GM18861 (cell line): ENCODE results near the gene HOXB4.

ENCODE experiments used
- ATAC-seq: cut with Tn5 transposase; IDR thresholded peaks from one replicate; pipeline ENCODE4 v1.9.1; 2021; ENCODE audit not compliant: unreplicated experiment

HOXB4 gene

DNA sequence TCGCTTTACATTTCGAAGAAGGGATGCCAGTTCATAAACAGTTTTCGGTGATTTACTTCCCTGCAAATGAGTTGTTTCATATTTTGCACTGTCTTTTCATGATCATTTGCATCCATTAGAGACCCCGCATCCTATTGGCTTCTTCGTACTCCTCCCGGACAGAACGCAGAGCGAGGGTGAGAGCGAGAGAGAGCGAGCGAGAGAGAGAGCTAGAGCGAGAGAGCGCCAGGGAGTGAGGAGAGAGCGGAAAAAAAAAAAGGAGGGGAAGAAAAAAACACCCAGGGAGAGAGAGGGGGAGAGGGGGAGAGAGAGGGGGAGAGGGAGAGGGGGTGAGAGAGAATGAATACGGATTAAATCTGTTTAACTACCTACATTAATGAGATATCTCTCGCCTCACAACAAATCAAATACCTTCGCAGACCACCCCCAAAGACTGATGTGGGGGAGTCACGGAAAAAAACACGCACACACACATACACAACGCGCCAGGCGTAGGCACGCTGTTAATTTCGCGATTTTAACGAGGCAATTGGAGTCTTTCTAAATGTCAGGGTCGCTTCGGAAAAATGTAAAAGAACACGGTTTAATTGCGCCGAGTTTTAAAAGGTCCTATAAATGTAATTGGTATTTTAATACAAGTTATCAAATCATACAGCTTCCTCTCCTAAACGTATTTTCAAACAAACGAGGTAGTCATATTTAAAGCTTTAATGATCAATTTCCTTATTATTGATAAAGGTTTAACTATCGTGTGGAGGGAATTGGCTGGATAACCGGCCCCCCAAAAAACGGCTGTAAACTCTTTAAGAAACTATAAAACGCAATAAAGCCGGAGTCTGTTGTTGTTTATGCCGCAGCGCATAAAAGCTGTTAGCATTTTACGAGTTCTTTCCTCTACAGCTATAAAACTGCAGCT is 37.2 kb upstream of the HOXB4 start, which contains the start of gene HOXB8:
TSS of gene HOXB8 (minus strand) at position 246 of the 916 bp plus-strand sequence. CDS start 588 bp downstream, outside the sequence.
- ATAC-seq = no peak

DNA sequence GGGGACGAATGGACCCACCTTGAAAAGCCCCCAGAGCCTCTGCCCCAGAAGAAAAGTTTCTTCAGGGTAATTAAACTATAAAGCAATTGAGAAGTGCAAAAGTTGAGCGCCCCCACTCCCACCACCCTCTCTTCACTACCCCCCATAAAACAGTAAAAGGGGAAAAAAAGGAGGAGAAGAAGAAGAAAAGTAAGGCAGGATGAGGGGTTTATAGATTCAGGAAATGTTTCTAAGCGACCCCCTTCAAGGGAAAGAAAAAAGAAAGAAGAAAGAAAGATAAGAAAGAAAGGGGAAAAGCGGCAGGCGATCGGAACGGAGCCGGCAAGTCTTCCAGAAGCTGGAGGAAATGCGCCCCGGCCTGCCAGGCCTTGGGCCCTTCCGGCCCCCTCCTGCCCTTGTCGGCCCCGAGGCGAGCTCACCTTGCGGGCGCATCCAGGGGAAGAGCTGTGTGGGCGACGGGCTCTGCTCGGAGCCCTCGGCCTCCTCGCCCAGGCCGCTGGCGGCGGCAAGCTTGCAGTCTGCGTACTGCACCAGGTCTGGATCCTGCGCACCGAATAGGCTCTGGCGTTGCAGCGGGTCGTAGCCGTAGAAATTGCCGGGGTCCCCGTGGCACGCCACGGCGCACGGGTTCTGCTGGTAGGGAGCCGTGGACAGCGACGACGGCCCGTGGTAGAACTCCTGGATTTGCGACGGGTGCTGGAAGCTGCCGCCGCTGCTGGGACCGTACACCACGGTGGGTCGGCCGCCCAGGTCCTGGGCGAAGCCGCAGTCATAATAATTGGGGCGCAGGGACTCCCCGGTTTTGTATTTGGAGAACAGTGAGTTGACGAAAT is 35.9 kb upstream of the HOXB4 start:
- ATAC-seq = no peak

DNA sequence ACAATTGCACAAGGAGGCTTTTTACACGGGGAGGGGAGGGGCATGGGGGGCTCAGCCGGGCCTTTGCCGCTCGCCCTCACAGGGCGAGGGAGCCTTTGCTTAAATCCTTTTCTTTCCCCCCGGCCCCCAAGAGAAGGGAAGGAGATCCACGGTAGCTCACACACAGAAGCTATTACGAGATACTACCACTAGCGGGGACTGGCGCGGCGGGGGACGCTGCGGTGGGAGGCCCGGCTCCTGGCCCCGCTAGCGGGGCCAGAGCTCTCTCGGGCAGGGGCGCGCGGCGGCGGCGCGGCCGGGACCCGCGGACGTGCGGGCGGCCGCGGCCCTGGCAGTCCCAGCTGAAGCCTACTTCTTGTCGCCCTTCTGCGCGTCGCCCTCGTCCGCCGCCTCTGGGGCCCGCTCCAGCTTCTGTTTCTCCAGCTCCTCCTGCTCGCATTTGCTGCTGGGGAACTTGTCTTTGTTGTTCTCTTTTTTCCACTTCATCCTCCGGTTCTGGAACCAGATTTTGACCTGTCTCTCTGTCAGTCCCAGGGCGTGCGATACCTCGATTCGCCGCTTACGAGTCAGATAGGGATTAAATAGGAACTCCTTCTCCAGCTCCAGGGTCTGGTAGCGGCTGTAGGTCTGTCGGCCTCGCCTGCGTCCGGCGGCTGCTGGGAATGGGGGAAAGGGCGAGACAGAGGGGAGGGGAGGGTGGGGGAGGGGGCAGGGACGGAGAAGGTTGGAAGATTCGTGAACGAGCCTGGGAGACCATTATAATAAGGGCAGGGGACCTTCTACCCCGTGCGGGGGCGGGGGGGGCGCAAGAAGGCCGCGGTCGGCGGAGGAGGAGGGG is 34.9 kb upstream of the HOXB4 start:
- no peak for ATAC-seq

GRCh38 chr17:48612456-48612853 is 34.3 kb upstream of the HOXB4 start:
- ATAC-seq = no peak

DNA sequence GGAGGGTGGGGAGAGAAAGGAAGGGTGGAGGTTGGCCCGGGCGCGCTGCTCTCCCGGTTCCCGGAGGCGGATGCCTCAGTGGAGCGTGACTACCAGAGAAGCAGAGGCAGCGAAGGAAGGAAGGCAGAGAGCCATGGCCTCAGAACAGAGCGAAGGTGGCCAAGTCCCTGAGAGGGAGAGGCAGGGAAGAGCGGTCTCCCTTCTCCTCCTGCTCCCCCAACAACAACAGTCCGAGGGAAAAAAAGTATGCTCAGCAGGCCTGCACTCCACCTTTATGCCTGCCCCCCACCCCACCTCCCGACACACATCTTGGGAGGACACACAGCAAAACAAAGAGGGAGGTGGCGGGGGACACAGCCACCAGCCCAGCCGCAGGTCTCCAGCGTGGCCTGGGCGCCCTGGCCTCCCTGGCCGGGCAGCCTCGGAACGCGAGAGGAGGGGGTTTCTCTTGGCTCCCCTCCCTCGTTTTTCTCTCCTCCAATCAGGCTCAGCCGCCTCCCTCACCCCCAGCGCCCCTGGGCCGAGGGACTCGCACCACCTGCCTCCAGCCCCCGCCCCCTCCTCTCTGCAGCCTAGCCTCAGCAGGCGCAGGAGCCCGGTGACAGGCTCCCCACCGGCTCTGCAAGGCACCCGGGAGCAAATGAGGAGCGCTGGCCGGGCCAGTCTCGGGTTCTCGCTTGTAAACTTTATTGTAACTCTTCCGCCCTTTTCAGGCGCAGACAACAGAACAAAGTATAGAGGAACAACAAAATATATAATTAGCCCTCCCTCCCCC is 33.7 kb upstream of the HOXB4 start:
- ATAC-seq = no peak

GRCh38 chr17:48611213-48611612 is 33.1 kb upstream of the HOXB4 start:
- ATAC-seq = no peak

DNA sequence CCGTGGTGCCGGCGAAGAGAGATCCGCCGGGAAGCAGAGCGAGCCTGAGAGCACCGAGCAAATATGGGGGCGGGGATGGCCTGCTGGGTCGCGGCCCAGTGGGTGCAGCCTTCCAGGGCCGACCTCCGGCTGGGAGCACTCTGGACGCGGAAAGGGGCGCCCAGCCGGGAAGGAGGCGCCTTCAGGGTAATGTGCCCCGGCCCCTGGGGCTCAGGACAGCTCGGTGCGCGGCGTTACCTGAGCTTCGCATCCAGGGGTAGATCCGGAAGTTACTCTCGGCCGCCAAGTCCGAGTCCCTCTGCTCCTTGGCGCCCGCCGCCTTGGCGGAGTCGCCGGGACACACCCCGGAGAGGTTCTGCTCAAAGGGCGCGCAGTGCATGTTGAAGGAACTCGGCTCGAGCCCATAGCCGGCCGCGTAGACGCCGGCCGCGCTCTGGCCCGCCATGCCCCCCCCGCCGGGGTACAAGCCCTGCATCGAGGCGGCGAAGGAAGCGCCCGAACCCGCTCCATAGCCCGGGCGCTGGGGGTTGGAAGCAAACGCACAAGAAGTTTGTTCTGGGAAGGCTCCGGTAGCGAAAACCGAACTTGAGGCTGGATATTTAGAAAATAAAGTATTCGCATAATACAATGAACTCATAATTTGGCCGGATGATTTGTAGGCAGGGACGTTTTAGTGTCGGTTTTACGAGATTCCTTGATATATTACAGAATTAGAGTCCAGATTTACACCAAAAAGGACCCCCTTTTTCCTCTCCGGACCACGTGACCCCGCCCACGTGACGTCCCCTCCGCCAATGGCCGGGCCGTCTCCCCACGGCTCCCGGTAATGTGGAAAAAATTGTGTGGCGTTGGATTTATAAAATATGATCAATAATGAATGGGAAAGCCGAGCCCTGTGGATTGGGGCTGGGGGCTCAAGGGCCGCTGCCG is 32.4 kb upstream of the HOXB4 start, which contains the start of gene HOXB7:
TSS of gene HOXB7 (minus strand) at position 736 of the 930 bp plus-strand sequence. CDS start at position 637, 99 bp downstream.
- no peak for ATAC-seq

DNA sequence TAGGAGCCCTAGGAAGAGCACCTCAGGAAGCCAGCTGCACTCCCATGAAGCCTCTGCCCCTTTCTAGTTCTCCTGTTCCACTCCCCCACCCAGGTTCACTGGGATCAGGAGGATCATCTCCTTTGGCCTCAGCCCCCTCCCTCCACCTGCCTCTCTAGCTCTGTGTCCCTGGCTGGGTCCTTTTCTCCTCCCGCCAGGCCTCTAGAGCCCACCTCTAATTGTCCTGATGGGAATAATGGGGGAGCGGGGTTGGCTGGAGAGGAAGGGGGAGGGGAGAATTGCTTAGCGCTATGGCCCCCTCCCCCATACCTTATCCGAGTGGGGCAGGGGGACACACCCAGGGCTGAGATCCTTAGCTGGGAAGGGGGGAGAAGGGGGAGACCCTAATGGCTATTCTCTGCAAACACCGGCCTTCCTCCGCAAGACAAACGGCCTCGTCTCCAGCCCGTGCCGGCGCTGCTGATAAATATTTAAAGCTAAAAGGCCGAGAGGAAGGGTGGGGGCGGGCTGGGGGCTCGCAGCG is 31.7 kb upstream of the HOXB4 start:
- no peak for ATAC-seq

DNA sequence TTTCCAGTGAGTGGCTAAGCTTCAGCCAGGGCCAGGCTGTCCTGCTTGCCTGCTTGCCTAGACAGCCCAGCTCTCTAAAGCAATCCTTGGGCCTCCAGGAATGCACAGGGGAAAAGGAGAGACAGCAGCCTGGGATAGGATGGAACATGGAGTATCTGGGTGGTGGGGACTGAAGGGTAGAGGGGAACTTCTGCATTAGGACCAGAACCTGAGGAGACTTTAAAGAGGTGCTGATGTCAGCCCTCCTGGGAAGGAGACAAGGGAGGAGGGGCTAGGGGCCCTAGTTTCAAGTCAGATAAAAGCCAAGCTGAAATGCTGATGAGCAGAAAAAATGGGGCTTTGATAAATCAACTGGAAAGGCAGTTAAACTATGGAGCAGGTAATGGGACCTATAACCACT is 30.9 kb upstream of the HOXB4 start:
- ATAC-seq = no peak

- no peak for ATAC-seq
These were observed 30.3 kb upstream of the HOXB4 start for GRCh38 chr17:48608494-48608834.

GRCh38 chr17:48606892-48607614 is 28.9 kb upstream of the HOXB4 start:
- ATAC-seq = no peak

- ATAC-seq = no peak
These were observed 28.1 kb upstream of the HOXB4 start for GRCh38 chr17:48605991-48606891.

GRCh38 chr17:48605409-48605919 is 27.3 kb upstream of the HOXB4 start:
- no peak for ATAC-seq

DNA sequence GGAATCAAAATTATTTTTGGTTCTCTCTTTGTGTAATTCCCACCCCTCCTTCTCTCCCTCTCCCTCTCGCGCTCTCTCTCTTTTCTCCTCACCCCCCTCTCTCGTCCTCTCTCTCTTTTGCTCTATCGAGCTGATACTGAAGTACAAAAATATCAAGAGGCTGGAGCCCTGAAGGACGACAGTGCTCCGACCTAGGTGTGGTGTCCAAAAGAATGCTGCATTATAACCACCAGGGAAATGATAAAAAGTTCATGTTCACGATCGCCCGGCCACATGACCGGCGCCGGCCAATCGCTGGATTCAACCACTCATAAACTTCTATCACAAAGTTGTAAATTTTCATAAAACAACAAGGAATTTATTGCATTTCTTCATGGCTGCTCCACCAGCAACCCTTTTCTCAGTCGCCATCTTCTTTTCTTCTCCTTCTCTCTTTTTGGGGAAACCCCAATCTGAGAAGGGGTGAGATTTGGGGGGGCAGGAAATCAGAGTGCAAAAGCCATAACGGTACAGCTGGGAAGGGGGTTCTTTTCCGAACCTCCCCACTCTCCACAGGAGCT is 26.7 kb upstream of the HOXB4 start, which contains the start of gene HOXB6:
TSS of gene HOXB6 (minus strand) at position 217 of the 560 bp plus-strand sequence. CDS start 6,836 bp downstream, outside the sequence.
- no peak for ATAC-seq

- no peak for ATAC-seq
These were observed 26.0 kb upstream of the HOXB4 start for GRCh38 chr17:48603959-48604769.
